Stimulated activated CD8-positive, alpha-beta memory T cell treated with anti-CD3 and anti-CD28 coated beads, Interleukin-2, amount 100 ng/mL, for 48 hours (primary cell): ENCODE data around the gene CD33.
"Not testable (repeated sequence)": the region's sequence is repeated elsewhere in the genome, so short reads cannot be mapped to it uniquely, and the experiment has no call there.

ENCODE experiments used
- DNase-seq, 2 donors: peaks; one replicate each; pipeline ENCODE4 v3.0.0-alpha.2; 2020; ENCODE audit warnings: low read depth in 2 of 2

Gene CD33

GRCh38 chr19:51210191-51210784, 14.6 kb upstream of the CD33 start:
- no peak for DNase-seq

- DNase-seq = not testable (repeated sequence)
Observed at GRCh38 chr19:51210874-51211361, 14.0 kb upstream of the CD33 start.

- DNase-seq = no peak
Observed at GRCh38 chr19:51211833-51212232, 13.0 kb upstream of the CD33 start.

- no peak for DNase-seq
Observed at GRCh38 chr19:51219307-51219706, 5.6 kb upstream of the CD33 start.

- no peak for DNase-seq
Observed at GRCh38 chr19:51219971-51220370, 4.9 kb upstream of the CD33 start.

GRCh38 chr19:51220996-51221395, 3.9 kb upstream of the CD33 start:
- DNase-seq = no peak

GRCh38 chr19:51224163-51224641, 678 bp upstream of the CD33 start:
- DNase-seq = no peak

GRCh38 chr19:51226067-51226466, 1.2 kb downstream of the CD33 start:
- DNase-seq = no peak

- DNase-seq = no peak
Observed at GRCh38 chr19:51227326-51227725, 2.4 kb downstream of the CD33 start.

GRCh38 chr19:51227966-51228365, 3.1 kb downstream of the CD33 start:
- DNase-seq = no peak

GRCh38 chr19:51240866-51241265, 16.0 kb downstream of the CD33 start:
- no peak for DNase-seq

GRCh38 chr19:51242881-51243630, 18.2 kb downstream of the CD33 start:
- DNase-seq = no peak

GRCh38 chr19:51246164-51246552, 21.3 kb downstream of the CD33 start:
- DNase-seq = no peak

GRCh38 chr19:51247972-51248590, 23.2 kb downstream of the CD33 start:
- no peak for DNase-seq

GRCh38 chr19:51250786-51251467, 26.0 kb downstream of the CD33 start, which contains the start of gene SIGLECL1:
Gene SIGLECL1 (plus strand): TSS chr19:51251080. CDS start chr19:51264073, 12,993 bp downstream.
- DNase-seq = no peak

GRCh38 chr19:51251468-51251820, 26.6 kb downstream of the CD33 start:
- no peak for DNase-seq

GRCh38 chr19:51252306-51253079, 27.6 kb downstream of the CD33 start:
- DNase-seq = no peak

GRCh38 chr19:51253088-51253806, 28.4 kb downstream of the CD33 start:
- no peak for DNase-seq

GRCh38 chr19:51256155-51256625, 31.3 kb downstream of the CD33 start:
- DNase-seq = no peak

GRCh38 chr19:51257471-51257870, 32.6 kb downstream of the CD33 start:
- no peak for DNase-seq
